GM21367 (cell line): Measurements from ENCODE around the gene PRR27.

Experiments used
- ATAC-seq: cut with Tn5 transposase; IDR thresholded peaks from one replicate; pipeline ENCODE4 v1.9.1; 2021; ENCODE audit not compliant: unreplicated experiment

PRR27 gene

GRCh38 chr4:70153937-70154336 lies at the start of gene PRR27:
Gene PRR27 (plus strand): TSS chr4:70154237. CDS start chr4:70154376, 139 bp downstream.
- ATAC-seq, result no peak

DNA sequence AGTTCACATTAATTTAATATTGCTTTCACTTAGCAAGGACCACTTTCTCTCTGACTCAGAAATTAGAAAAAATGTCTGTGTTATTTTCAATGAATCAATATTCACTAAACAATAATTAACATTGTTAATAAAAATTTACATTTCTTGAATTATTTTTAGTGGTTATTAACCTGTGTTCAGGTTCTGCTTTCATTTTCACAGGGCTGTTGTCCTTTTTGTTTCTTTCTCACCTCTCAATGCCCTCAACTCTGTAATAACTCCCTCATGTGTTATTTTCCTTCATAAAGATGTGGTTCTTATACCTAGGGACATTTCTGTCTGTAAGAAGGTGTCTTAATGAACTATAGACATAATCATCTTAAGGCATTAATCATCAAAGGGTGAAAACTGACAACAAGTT lies 43.1 kb upstream of the PRR27 start:
- no peak for ATAC-seq

GRCh38 chr4:70113656-70114055 lies 40.4 kb upstream of the PRR27 start:
- no peak for ATAC-seq

DNA sequence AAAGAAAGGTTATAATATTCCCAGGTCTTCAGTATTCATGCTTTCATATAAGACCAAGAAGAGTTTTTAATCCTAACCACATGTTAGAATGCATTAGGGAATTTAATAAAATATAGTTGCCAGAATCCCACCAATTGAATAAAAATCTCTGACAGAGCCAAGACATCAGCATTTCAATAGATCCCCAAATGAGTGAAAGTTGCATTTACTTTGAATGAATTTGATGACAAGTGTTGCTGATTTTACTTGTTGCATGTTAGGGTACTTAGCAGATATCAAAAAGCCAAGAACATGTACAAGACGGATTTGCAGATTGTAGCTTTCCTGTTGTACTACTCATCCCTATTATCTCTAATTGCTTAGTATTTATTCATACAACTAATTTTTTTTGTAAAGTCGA lies 39.9 kb upstream of the PRR27 start:
- ATAC-seq, result no peak

DNA sequence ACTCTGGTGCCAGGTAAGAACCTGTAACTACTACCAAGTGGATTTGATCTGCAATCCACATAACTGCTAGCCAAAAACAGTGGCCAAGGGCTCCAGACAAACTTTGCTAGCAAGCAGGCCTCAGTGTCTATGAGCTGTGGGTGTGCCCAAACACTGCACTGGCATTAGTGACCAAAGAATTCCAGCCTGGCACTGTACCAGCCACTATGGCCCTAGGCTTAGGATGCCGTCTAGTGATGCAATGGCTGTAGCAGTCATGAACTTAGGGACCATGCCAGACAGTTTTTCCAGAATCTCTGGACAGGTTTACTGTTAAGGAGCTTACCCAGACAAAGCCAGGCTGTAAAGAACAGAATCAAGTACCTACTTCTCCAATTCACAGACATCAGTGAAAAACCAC lies 33.7 kb upstream of the PRR27 start:
- ATAC-seq, result no peak

GRCh38 chr4:70133473-70133872 lies 20.6 kb upstream of the PRR27 start:
- no peak for ATAC-seq

DNA sequence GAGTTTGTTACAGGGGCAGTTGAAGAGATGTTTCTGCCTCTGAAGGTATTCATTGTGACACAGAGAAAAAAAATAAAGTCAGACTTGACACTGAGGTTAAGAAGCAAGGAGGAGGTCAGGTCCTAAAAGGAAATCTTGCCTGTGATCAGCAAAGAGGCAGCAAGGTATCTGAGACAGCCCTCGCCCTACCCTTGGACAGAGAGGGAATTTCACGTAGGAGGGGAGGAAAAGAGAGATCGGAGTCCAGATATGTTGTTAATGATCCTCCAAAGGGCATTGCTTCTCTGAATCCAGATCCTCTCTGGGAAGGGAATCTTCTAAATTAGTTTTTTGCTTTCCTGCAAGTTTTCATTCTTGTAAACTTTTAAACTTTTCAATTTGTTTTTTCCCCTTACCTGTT lies 15.3 kb upstream of the PRR27 start:
- ATAC-seq, result no peak

- no peak for ATAC-seq
Measured at GRCh38 chr4:70151271-70151670, 2.8 kb upstream of the PRR27 start.

DNA sequence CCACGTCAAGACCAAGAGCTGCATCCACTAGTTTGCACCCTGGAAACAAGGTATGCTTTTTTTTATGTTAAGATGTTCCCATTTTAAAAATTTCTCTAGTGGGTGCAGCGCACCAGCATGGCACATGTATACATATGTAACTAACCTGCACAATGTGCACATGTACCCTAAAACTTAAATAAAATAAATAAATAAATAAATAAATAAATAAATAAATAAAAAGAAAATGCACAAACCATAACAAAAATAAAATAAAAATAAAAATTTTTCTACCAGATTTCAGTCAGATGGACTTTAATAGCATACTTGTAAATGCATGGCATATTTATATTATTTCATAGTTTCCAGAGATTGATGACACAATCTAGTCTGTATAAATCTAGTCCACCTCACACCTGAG lies 1.9 kb upstream of the PRR27 start:
- ATAC-seq, result no peak

DNA sequence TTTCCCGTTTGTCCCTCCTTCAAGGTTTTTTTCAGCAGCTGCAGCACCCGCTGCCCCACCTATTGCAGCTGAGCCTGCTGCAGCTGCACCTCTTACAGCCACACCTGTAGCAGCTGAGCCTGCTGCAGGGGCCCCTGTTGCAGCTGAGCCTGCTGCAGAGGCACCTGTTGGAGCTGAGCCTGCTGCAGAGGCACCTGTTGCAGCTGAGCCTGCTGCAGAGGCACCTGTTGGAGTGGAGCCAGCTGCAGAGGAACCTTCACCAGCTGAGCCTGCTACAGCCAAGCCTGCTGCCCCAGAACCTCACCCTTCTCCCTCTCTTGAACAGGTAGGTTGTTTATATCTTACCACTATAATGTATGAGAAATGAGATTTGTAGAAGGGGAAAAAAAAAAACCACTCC lies 4.5 kb downstream of the PRR27 start:
- no peak for ATAC-seq

- ATAC-seq, result no peak
Measured at GRCh38 chr4:70177090-70177489, 23.1 kb downstream of the PRR27 start.

DNA sequence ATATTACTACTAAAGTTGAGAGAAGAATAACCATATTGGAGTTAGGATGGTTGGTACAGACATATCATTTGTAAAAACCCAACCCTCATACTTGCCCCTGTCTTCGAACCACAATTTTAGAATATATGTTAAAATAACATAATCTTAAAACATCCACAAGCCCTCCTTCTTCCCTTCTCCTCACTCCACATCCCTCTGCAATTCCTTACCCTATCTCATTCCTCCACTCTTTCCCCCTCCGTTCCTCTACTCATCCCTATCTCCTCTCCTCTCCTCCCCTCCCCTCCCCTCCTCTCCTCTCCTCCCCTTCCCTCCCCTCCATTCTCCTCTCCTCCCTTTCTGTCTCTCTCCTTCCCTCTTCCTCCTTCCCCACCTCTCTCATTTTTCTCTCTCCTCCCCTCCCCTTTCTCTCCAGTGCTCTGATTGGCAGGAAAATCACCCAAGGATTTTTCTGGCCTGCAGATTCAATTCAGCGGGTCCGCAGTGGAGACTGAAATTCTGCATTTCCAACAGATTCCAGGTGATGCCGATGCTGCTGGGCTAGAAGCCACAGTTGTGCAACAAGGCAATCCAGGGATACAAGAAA lies 24.1 kb downstream of the PRR27 start:
- no peak for ATAC-seq

DNA sequence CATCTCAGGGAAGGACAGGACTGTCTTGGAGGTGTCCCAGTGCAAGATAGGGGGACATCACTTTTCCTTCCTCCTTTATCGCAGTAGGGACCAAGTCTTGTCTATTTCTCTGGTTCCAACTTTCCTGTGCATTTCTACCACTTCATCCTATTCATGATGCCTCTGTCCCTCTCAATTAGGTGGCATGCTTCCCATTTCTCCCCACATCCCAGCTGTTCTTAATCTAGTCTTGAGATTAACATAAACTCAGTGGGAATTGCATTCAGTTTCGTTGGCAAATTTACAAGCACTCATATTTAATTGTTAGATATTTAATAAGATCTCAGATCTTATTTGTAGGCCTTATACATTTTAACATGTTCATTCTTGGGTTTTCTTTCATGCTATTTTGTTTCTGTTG lies 25.8 kb downstream of the PRR27 start:
- ATAC-seq, result no peak

GRCh38 chr4:70181864-70182263 lies 27.8 kb downstream of the PRR27 start:
- ATAC-seq, result no peak

- no peak for ATAC-seq
Measured at GRCh38 chr4:70182517-70183167, 28.6 kb downstream of the PRR27 start.

DNA sequence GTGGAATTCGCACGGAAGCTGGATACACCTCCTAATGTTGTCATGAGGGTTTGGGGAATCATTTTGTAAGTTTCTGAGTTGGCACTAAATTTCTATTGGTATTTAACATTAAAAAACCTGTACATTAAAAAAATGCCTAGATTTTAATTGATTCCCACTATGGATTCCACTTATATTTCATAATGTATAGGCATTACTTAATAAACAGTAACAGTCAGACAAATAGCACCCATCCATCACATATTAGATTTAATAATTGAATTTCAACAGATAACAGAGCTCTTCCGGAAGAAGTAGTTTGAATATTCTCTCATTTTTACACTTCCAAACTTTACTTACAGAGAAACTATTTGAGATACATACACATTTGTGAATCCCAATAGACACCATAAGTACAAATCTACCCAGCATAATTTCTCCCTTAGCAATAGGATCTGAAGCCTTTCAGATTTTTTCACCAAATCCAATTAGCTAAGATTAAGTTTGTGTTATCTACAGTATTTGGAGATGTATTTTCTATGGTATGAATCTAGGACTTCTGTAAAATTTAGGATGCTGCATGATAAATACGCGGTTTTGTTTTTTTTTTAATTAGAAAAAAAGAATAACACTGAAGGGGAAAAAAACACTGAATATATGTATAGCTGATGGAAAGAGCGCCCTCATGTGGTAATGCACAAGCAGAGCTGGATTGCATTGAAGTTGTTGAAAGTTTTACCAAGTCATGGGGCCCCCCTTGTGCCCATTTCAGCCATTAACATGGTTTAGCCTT lies 29.3 kb downstream of the PRR27 start:
- ATAC-seq, result peak; percentile 86

GRCh38 chr4:70183940-70184246 lies 29.9 kb downstream of the PRR27 start:
- no peak for ATAC-seq

GRCh38 chr4:70187216-70187615 lies 33.2 kb downstream of the PRR27 start:
- ATAC-seq, result no peak

DNA sequence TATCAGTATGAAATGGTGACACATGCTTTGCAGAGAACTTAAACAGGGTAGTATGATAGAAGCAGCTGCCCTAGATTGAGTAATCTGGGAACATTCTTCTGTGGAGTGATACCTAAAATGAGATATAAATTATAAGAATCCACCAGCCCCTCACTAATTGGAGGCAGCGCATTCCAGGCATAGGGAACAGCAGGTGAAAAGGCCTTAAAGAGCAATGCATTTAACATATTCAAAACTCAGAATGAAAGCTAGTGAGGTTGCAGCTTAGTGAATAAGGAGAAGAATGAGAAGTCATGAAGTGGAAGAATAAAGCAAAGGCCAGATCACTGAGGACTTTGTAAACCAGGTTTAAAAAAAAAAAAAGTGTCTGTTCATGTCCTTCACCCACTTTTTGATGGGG lies 36.5 kb downstream of the PRR27 start:
- ATAC-seq, result no peak

DNA sequence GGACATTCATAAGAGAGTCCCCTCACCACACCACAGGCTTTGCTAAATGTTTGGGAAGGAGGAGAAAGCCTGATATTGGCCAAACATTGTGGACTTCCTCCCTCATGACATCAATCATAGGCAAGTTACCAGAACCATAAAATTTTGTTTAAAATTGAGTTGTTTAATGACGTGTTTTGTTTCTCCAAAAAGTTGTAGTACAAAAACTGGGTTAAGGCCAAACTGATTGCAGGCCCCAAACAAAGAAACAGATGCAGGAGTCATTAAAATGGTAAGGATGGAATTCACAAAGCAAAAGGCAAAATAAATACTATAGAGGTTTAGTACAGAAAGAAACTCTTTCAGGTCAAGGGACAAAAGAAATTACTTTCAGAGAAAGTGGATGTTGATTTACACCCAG lies 37.6 kb downstream of the PRR27 start:
- ATAC-seq, result no peak

GRCh38 chr4:70192895-70193294 lies 38.9 kb downstream of the PRR27 start:
- no peak for ATAC-seq

- no peak for ATAC-seq
Measured at GRCh38 chr4:70195425-70195824, 41.4 kb downstream of the PRR27 start, which contains the start of gene ODAM. Gene ODAM (plus strand): TSS chr4:70195725. CDS start chr4:70196544, 819 bp downstream.
